VCaP (cell line): Measurements from ENCODE around the gene SMIM32.

ENCODE experiments used
- H3K27ac ChIP-seq: fragments of 450-650 bp; 2 replicates; pipeline ENCODE4 v1.5.1; 2017
- CTCF ChIP-seq: fragments of 450-650 bp; conservative IDR thresholded peaks from 2 replicates; pipeline ENCODE4 v1.5.1; 2017; ENCODE audit warnings: mild to moderate bottlenecking, moderate library complexity

The SMIM32 gene

GRCh38 chr5:136200761-136201160 lies 7.8 kb upstream of the SMIM32 start:
- H3K27ac ChIP-seq: no peak overlapping the region
- TF ChIP-seq CTCF: no peak

- H3K27ac ChIP-seq: no peak overlapping the region
- no peak for TF ChIP-seq CTCF
Measured at GRCh38 chr5:136200130-136200529, 7.2 kb upstream of the SMIM32 start.

- H3K27ac ChIP-seq: no peak overlapping the region
- no peak for TF ChIP-seq CTCF
Measured at GRCh38 chr5:136199408-136199807, 6.4 kb upstream of the SMIM32 start.

- TF ChIP-seq CTCF: no peak
- H3K27ac ChIP-seq: no peak overlapping the region
Measured at GRCh38 chr5:136198453-136198852, 5.5 kb upstream of the SMIM32 start.

- H3K27ac ChIP-seq: peak overlapping the region; percentile 94; the same call in 1 of the 2 replicates
- TF ChIP-seq CTCF: no peak
Measured at GRCh38 chr5:136197462-136198142, 4.6 kb upstream of the SMIM32 start.

- H3K27ac ChIP-seq: peak overlapping the region; percentile 94
- TF ChIP-seq CTCF: no peak
Measured at GRCh38 chr5:136195971-136196820, 3.2 kb upstream of the SMIM32 start.

- TF ChIP-seq CTCF: no peak
- H3K27ac ChIP-seq: peak overlapping the region; percentile 94
Measured at GRCh38 chr5:136194576-136194975, 1.6 kb upstream of the SMIM32 start.
